T-cell (primary cell): ENCODE measurements around the gene SDK1. TPM values are rescaled to one million over a fixed set of nuclear protein-coding genes. Genes with fewer than 3 reads are reported as not detected.

Experiments
- ATAC-seq, 4 experiments: fragments of 200-7000 bp in 3 of 4; fragments of 150-1000 bp in 1 of 4; cut with Tn5 transposase; replicated peaks in 1 of 4; 1 replicate in 3 of 4; 2 replicates in 1 of 4; pipeline ENCODE4 v1.10.0; 2021; ENCODE audit warnings: moderate library complexity in 3 of 4, mild to moderate bottlenecking in 2 of 4, moderate number of reproducible peaks in 1 of 4
- CTCF ChIA-PET, 2 donors: fragments of 300-600 bp; sonication (Branson Sonifier 250); formaldehyde crosslinking; loops; one replicate each; lab custom pipeline; 2022; ENCODE audit warnings: antibody characterized with exemption in 2 of 2; lab: Charles Lee
- POLR2A ChIA-PET, 2 donors: fragments of 300-600 bp; sonication (Branson Sonifier 250); formaldehyde crosslinking; loops; one replicate each; lab custom pipeline; 2022; ENCODE audit warnings: antibody characterized with exemption in 2 of 2; lab: Charles Lee
- DNase-seq, 35 experiments: peaks; one replicate each; pipeline versions ENCODE4 v3.0.0 to v3.0.0-alpha.2; 2013 to 2023
- H3K27ac ChIP-seq: one replicate; pipeline ENCODE4 v1.5.1; 2013; ENCODE audit warnings: low read length
- H3K27me3 ChIP-seq, 2 experiments: replicated peaks in 1 of 2; 1 replicate in 1 of 2; 2 replicates in 1 of 2; pipeline versions ENCODE4 v1.6.1 to v1.7.0; 2013; ENCODE audit warnings: low read length in 1 of 2, mixed read lengths in 1 of 2; ENCODE audit not compliant: control insufficient read depth in 2 of 2, insufficient read depth in 2 of 2; ENCODE audit errors: extremely low read depth in 1 of 2
- H3K36me3 ChIP-seq, 2 donors: 1 replicate in 1 of 2; 2 replicates in 1 of 2; pipeline versions ENCODE4 v1.6.1 to v1.7.0; 2013; ENCODE audit warnings: low read length in 1 of 2; ENCODE audit not compliant: control insufficient read depth in 2 of 2, insufficient read depth in 1 of 2; ENCODE audit errors: extremely low read depth in 1 of 2
- H3K4me1 ChIP-seq, 2 experiments: 1 replicate in 1 of 2; 2 replicates in 1 of 2; pipeline versions ENCODE4 v1.6.1 to v1.7.0; 2013; ENCODE audit warnings: low read length in 2 of 2, mixed read lengths in 1 of 2; ENCODE audit not compliant: insufficient read depth in 2 of 2, control insufficient read depth in 1 of 2; ENCODE audit errors: extremely low read depth in 1 of 2
- H3K4me3 ChIP-seq, 2 donors: 1 replicate in 1 of 2; 2 replicates in 1 of 2; pipeline versions ENCODE4 v1.5.1 to v1.7.0; 2013; ENCODE audit warnings: mild to moderate bottlenecking in 2 of 2, low read length in 1 of 2, moderate library complexity in 1 of 2; ENCODE audit not compliant: control insufficient read depth in 1 of 2; ENCODE audit errors: extremely low read depth in 1 of 2
- H3K9me3 ChIP-seq: 2 replicates; pipeline ENCODE4 v1.7.0; 2013
- H3K27ac Mint-ChIP-seq, 2 donors: one replicate each; pipeline ENCODE4 v1.8.0; 2020 to 2021; ENCODE audit warnings: mild to moderate bottlenecking in 2 of 2, mixed read lengths in 2 of 2
- H3K27me3 Mint-ChIP-seq, 2 donors: one replicate each; pipeline ENCODE4 v1.8.0; 2021 to 2022; ENCODE audit warnings: mixed read lengths in 2 of 2
- H3K36me3 Mint-ChIP-seq: one replicate; pipeline ENCODE4 v1.8.0; 2021; ENCODE audit warnings: mixed read lengths
- H3K4me1 Mint-ChIP-seq, 3 donors: one replicate each; pipeline ENCODE4 v1.8.0; 2020 to 2022; ENCODE audit warnings: mixed read lengths in 3 of 3, mild to moderate bottlenecking in 1 of 3
- H3K4me3 Mint-ChIP-seq, 3 donors: one replicate each; pipeline ENCODE4 v1.8.0; 2020 to 2022; ENCODE audit warnings: mild to moderate bottlenecking in 3 of 3, mixed read lengths in 3 of 3, moderate library complexity in 3 of 3
- H3K9me3 Mint-ChIP-seq, 3 donors: one replicate each; pipeline ENCODE4 v1.8.0; 2020 to 2022; ENCODE audit warnings: mixed read lengths in 3 of 3
- WGBS: methylation state at CpG from one replicate; pipeline ENCODE4 v1.1.5; 2013; ENCODE audit warnings: missing lambda C conversion rate; ENCODE audit not compliant: insufficient coverage; 5-methylcytosine and 5-hydroxymethylcytosine counted together
- total RNA-seq, 35 experiments: library from RNA in 6 of 35; stranded (reverse) in 6 of 35; fragments of 120-200 nt in 1 of 35; gene quantifications; one replicate each; pipeline versions ENCODE4 v1.2.1 to v1.2.4 and lab custom pipeline; 2013 to 2026

The SDK1 gene
- total RNA-seq, 5 donors from 2014 or later (not counting 1 experiment from before 2014, with no cell fraction given) = 0.47 to 1.7 (median 0.63) TPM

DNA sequence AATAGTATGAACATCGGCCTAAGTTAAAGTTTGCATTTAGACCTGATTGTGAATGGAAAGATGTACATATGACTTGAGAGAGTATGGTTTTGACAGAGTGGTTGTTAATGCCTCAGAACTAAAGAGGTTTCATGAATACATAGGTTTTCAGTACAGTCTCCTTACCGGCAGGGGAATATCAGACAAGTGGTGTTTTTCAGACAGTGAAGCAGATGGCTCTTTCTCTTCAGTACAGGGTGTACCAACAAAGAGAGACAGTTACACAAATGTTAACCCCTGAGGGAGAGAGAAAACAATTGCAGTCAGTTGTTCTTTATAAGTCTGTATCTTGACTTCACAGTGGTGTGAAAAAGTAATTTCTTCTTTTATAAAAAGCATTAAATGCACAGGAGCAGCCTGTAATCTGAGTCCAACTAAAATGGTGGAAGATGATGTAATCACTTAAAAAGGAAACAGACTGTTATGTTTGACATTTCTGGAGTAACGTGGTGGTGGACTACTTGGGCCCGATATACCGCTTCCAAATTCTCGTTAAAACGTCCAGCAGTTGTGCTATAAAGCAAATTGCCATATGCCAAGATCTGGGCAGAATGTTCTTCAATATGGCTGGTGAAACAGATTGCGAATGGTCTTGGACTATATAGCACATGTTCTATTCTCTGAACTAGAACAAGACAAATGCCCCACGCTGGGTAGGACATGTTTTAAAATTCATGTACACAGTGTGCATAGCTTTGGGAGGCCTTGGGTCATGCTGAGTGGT lies 69.2 kb downstream of the SDK1 start:
- no peak overlapping the region for H3K27ac ChIP-seq
- no peak overlapping the region for H3K4me3 ChIP-seq
- no peaks in the 10 kb centered on the region for H3K9me3 Mint-ChIP-seq
- H3K4me3 Mint-ChIP-seq = no peak overlapping the region
- H3K27me3 Mint-ChIP-seq = peaks cover under 1 to 35% of the 10 kb centered on the region in 2 donors
- no peaks in the 10 kb centered on the region for H3K36me3 ChIP-seq
- peaks cover 0 to 3% of the 10 kb centered on the region in 2 experiments for H3K27me3 ChIP-seq
- POLR2A ChIA-PET = no interaction called here
- H3K9me3 ChIP-seq = no peaks in the 10 kb centered on the region
- DNase-seq (no peak), ATAC-seq (no peak)
- H3K4me1 ChIP-seq = peaks cover 0 to 2% of the 10 kb centered on the region in 2 experiments
- no peak overlapping the region for H3K27ac Mint-ChIP-seq
- CTCF ChIA-PET = no interaction called here
- no peaks in the 10 kb centered on the region for H3K36me3 Mint-ChIP-seq
- peaks cover 5 to 10% (median 8%) of the 10 kb centered on the region in 3 donors for H3K4me1 Mint-ChIP-seq
- WGBS = 84% methylated on average over 8 of the region's 9 CpGs

GRCh38 chr7:3370921-3371320 lies 69.9 kb downstream of the SDK1 start:
- peaks cover 3 to 34% of the 10 kb centered on the region in 2 donors for H3K27me3 Mint-ChIP-seq
- 100% methylated on average over 4 of the region's 7 CpGs for WGBS
- no peak for ATAC-seq

GRCh38 chr7:3371601-3372000 lies 70.5 kb downstream of the SDK1 start:
- Histone ChIP-seq H3K9me3 (no peaks in the 10 kb centered on the region), H3K36me3 (no peaks in the 10 kb centered on the region), H3K4me3 (no peak overlapping the region), H3K27me3 (peaks cover 0 to 3% of the 10 kb centered on the region in 2 experiments), H3K4me1 (peaks cover 0 to 2% of the 10 kb centered on the region in 2 experiments), H3K27ac (no peak overlapping the region)
- Mint-ChIP-seq H3K36me3 (no peaks in the 10 kb centered on the region), H3K27me3 (peaks cover 3 to 29% of the 10 kb centered on the region in 2 donors), H3K9me3 (no peaks in the 10 kb centered on the region), H3K4me1 (peaks cover 5 to 10% (median 8%) of the 10 kb centered on the region in 3 donors), H3K4me3 (no peak overlapping the region), H3K27ac (no peak overlapping the region)
- POLR2A ChIA-PET = no interaction called here
- ATAC-seq (no peak), DNase-seq (no peak)
- WGBS = no CpG with 5 or more reads among the region's 4 CpGs
- CTCF ChIA-PET = no interaction called here

More at GRCh38 chr7:3370921-3371320, 69.9 kb downstream of the SDK1 start:
- no peak for DNase-seq
- no peaks in the 10 kb centered on the region for H3K36me3 ChIP-seq
- no peak overlapping the region for H3K4me3 ChIP-seq
- Mint-ChIP-seq H3K36me3 (no peaks in the 10 kb centered on the region), H3K4me3 (no peak overlapping the region), H3K27ac (no peak overlapping the region), H3K9me3 (no peaks in the 10 kb centered on the region), H3K4me1 (peaks cover 5 to 10% (median 8%) of the 10 kb centered on the region in 3 donors)
- POLR2A ChIA-PET = no interaction called here
- peaks cover 0 to 2% of the 10 kb centered on the region in 2 experiments for H3K4me1 ChIP-seq
- peaks cover 0 to 3% of the 10 kb centered on the region in 2 experiments for H3K27me3 ChIP-seq
- H3K9me3 ChIP-seq = no peaks in the 10 kb centered on the region
- CTCF ChIA-PET = no interaction called here
- H3K27ac ChIP-seq = no peak overlapping the region

- no peak overlapping the region for H3K27ac Mint-ChIP-seq
- no peaks in the 10 kb centered on the region for H3K9me3 Mint-ChIP-seq
- H3K4me1 Mint-ChIP-seq = peaks cover 5 to 10% (median 8%) of the 10 kb centered on the region in 3 donors
- Histone ChIP-seq H3K4me3 (no peak overlapping the region), H3K9me3 (no peaks in the 10 kb centered on the region), H3K27ac (no peak overlapping the region), H3K4me1 (peaks cover 0 to 2% of the 10 kb centered on the region in 2 experiments), H3K27me3 (peaks cover 0 to 11% of the 10 kb centered on the region in 2 experiments), H3K36me3 (no peaks in the 10 kb centered on the region)
- ATAC-seq (no peak), DNase-seq (no peak)
- peaks cover 13 to 27% of the 10 kb centered on the region in 2 donors for H3K27me3 Mint-ChIP-seq
- no peaks in the 10 kb centered on the region for H3K36me3 Mint-ChIP-seq
- CTCF ChIA-PET = interaction anchor here in 1 of 2 donors (0.7 kb wide), 1 partner anchor 438 kb away, joined by 3 read pairs; no protein-coding TSS in a partner anchor
- WGBS = 43% methylated on average over 1 of the region's 2 CpGs
- POLR2A ChIA-PET = no interaction called here
- H3K4me3 Mint-ChIP-seq = no peak overlapping the region
Measured at GRCh38 chr7:3374239-3374638, 73.2 kb downstream of the SDK1 start.

GRCh38 chr7:3378390-3379150 lies 77.5 kb downstream of the SDK1 start:
- ChIA-PET POLR2A (no interaction called here), CTCF (interaction anchor here in 1 of 2 donors (0.5 kb wide), 1 partner anchor 123 kb away, joined by 3 read pairs; no protein-coding TSS in a partner anchor)
- Mint-ChIP-seq H3K27me3 (peaks cover 13 to 22% of the 10 kb centered on the region in 2 donors), H3K9me3 (no peaks in the 10 kb centered on the region), H3K27ac (no peak overlapping the region), H3K36me3 (no peaks in the 10 kb centered on the region), H3K4me1 (no peaks in the 10 kb centered on the region), H3K4me3 (no peak overlapping the region)
- Histone ChIP-seq H3K36me3 (no peaks in the 10 kb centered on the region), H3K27ac (no peak overlapping the region), H3K4me3 (no peak overlapping the region), H3K27me3 (peaks cover 0 to 8% of the 10 kb centered on the region in 2 experiments), H3K4me1 (no peaks in the 10 kb centered on the region), H3K9me3 (no peaks in the 10 kb centered on the region)
- no peak for DNase-seq
- no peak for ATAC-seq
- WGBS = 78% methylated on average over 11 of the region's 18 CpGs

- Histone ChIP-seq H3K4me1 (no peaks in the 10 kb centered on the region), H3K36me3 (no peaks in the 10 kb centered on the region), H3K4me3 (no peak overlapping the region), H3K27me3 (peaks cover 0 to 8% of the 10 kb centered on the region in 2 experiments), H3K9me3 (no peaks in the 10 kb centered on the region), H3K27ac (no peak overlapping the region)
- ATAC-seq = no peak
- DNase-seq = no peak
- Mint-ChIP-seq H3K27ac (no peak overlapping the region), H3K4me3 (no peak overlapping the region), H3K36me3 (no peaks in the 10 kb centered on the region), H3K4me1 (no peaks in the 10 kb centered on the region), H3K27me3 (peaks cover 11 to 22% of the 10 kb centered on the region in 2 donors), H3K9me3 (no peaks in the 10 kb centered on the region)
- no CpG with 5 or more reads among the region's 4 CpGs for WGBS
- ChIA-PET CTCF (no interaction called here), POLR2A (no interaction called here)
Measured at GRCh38 chr7:3380034-3380433, 79.0 kb downstream of the SDK1 start.
